ENCODE data around the gene GAS2L3. TPM values are rescaled to one million over a fixed set of nuclear protein-coding genes. Genes with fewer than 3 reads are reported as not detected.
A peak's percentile ranks its signal among the peaks of the same experiment; 100 is the strongest.

The GAS2L3 gene
- total RNA-seq, 1 donor from 2014 or later = 2.5 TPM

DNA sequence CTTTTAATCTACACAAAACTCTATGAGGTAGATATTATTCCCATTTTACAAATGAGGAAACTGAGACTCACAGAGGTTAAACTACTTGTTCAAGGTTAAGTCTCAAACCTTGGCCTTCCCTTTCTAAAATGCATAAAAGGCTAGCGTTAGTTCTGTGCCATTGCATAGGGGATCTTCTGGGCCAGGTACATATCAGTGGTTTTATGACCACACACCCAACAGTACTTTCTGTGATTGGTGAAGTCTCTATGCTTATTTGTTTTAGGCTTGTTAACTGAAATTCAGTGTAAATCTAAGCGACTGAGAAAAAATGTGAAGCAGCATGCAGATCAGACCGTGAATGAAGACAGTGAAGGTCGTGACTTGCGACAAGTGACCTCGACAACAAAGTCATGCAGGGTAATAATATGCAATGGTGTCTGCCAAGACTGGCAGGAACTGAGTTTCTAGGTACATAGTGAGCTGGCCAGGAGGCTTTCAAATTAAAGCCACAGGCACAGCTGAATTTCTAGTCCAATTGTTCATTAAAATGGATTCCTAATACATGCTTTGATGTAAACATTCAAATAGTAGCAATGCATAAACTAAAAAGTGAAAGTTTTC, 38.8 kb upstream of the GAS2L3 start:
- no peaks in the 10 kb centered on the region for H3K36me3 ChIP-seq (ENCODE audit: control insufficient read depth, insufficient read depth, low read length)
- H3K27me3 ChIP-seq (ENCODE audit: control insufficient read depth, insufficient read depth, low read length) = no peaks in the 10 kb centered on the region
- no peak overlapping the region for H3K4me3 ChIP-seq (ENCODE audit: low read depth, low read length)
- TF ChIP-seq, protein P1, sequence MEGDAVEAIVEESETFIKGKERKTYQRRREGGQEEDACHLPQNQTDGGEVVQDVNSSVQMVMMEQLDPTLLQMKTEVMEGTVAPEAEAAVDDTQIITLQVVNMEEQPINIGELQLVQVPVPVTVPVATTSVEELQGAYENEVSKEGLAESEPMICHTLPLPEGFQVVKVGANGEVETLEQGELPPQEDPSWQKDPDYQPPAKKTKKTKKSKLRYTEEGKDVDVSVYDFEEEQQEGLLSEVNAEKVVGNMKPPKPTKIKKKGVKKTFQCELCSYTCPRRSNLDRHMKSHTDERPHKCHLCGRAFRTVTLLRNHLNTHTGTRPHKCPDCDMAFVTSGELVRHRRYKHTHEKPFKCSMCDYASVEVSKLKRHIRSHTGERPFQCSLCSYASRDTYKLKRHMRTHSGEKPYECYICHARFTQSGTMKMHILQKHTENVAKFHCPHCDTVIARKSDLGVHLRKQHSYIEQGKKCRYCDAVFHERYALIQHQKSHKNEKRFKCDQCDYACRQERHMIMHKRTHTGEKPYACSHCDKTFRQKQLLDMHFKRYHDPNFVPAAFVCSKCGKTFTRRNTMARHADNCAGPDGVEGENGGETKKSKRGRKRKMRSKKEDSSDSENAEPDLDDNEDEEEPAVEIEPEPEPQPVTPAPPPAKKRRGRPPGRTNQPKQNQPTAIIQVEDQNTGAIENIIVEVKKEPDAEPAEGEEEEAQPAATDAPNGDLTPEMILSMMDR (IDR thresholded peaks at IDR 0.05; ENCODE audit: insufficient read depth, low read length, poor library complexity, severe bottlenecking) = no peak
- no peak for DNase-seq (ENCODE audit: low read depth)

DNA sequence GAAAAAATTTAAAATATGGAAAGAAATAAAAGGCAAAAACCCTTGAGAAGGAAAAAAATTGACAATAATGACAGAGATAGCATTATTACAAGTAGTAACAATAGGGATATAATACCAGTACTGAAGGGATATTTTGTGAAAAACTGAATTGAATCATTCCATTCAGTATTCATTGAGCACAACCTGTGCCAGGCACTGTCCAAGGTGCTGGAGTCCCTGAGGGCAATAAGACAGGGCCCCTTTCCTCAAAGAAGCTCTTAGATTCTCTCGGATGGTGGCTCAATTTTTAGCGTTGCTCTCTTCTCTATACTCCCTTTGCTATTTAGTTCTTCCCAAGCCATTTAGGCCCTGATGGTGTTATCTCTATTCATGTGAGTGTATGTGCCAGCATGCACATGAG, 34.3 kb upstream of the GAS2L3 start:
- no peaks in the 10 kb centered on the region for H3K36me3 ChIP-seq (ENCODE audit: control insufficient read depth, insufficient read depth, low read length)
- H3K27me3 ChIP-seq (ENCODE audit: control insufficient read depth, insufficient read depth, low read length) = no peaks in the 10 kb centered on the region
- no peak overlapping the region for H3K4me3 ChIP-seq (ENCODE audit: low read depth, low read length)
- DNase-seq (ENCODE audit: low read depth) = no peak
- TF ChIP-seq, protein P1 (IDR thresholded peaks at IDR 0.05; ENCODE audit: insufficient read depth, low read length, poor library complexity, severe bottlenecking) = no peak

DNA sequence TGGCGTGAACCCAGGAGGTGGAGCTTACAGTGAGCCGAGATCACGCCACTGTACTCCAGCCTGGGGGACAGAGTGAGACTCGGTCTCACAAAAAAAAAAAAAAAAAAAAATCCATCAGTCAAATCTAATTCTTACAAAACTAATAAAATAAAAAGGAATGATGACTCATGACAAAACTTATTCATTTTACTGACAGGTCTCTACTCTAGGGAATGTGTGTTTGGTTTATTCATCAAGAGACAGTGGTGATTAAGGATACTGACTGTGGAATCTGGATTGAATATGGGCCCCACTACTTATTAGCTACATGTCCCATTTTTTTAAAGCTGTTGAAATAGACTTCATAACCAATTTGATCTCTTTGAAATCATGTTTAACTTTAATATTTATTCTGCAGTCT, 29.3 kb upstream of the GAS2L3 start:
- DNase-seq (ENCODE audit: low read depth) = no peak
- TF ChIP-seq, protein P1 (IDR thresholded peaks at IDR 0.05; ENCODE audit: insufficient read depth, low read length, poor library complexity, severe bottlenecking) = no peak

DNA sequence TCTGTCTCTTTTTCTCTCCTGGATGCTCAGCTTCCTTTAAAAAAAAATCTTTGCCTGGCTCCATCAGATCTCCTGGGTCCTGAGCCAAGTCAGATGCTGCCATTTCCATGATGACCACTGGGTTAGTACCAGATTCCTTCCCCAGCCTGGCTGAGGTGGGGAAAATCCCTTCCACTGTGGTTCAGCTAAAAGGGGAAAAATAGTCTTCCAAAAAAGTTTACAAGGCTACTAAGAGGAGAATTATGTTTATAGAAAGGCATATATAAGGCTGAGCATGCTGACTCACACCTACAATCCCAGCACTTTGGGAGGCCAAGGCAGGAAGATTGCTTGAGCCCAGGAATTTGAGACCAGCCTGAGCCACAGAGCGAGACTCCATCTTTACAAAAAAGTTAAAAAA, 28.4 kb upstream of the GAS2L3 start:
- TF ChIP-seq, protein P1 (IDR thresholded peaks at IDR 0.05; ENCODE audit: insufficient read depth, low read length, poor library complexity, severe bottlenecking) = no peak
- H3K27me3 ChIP-seq (ENCODE audit: control insufficient read depth, insufficient read depth, low read length) = no peaks in the 10 kb centered on the region
- no peaks in the 10 kb centered on the region for H3K36me3 ChIP-seq (ENCODE audit: control insufficient read depth, insufficient read depth, low read length)
- H3K4me3 ChIP-seq (ENCODE audit: low read depth, low read length) = no peak overlapping the region
- DNase-seq (ENCODE audit: low read depth) = no peak

More for the DNA sequence above, 29.3 kb upstream of the GAS2L3 start:
- Histone ChIP-seq H3K4me3 (ENCODE audit: low read depth, low read length) (no peak overlapping the region), H3K27me3 (ENCODE audit: control insufficient read depth, insufficient read depth, low read length) (no peaks in the 10 kb centered on the region), H3K36me3 (ENCODE audit: control insufficient read depth, insufficient read depth, low read length) (no peaks in the 10 kb centered on the region)

DNA sequence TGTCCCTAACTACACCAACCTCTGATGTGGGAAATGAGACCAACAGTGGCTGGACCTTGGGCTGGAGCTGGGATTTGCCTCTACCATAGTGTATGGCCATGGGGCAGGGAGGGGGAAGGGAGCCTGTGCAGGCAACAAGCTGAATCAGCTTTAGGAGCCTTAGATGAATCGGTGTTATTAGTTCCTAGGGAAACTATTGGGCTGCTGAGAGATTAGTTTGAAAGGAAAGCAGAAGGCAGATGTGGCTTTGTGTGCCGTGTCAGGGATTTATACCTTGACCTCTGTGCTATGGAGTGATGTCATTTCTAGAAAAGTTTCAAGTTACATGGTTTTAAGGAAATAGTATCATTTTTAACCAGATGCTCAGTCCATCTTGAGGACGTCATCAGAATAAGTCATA, 19.5 kb upstream of the GAS2L3 start:
- Histone ChIP-seq H3K27me3 (ENCODE audit: control insufficient read depth, insufficient read depth, low read length) (no peaks in the 10 kb centered on the region), H3K4me3 (ENCODE audit: low read depth, low read length) (no peak overlapping the region), H3K36me3 (ENCODE audit: control insufficient read depth, insufficient read depth, low read length) (no peaks in the 10 kb centered on the region)
- DNase-seq (ENCODE audit: low read depth) = no peak
- TF ChIP-seq, protein P1 (IDR thresholded peaks at IDR 0.05; ENCODE audit: insufficient read depth, low read length, poor library complexity, severe bottlenecking) = no peak

DNA sequence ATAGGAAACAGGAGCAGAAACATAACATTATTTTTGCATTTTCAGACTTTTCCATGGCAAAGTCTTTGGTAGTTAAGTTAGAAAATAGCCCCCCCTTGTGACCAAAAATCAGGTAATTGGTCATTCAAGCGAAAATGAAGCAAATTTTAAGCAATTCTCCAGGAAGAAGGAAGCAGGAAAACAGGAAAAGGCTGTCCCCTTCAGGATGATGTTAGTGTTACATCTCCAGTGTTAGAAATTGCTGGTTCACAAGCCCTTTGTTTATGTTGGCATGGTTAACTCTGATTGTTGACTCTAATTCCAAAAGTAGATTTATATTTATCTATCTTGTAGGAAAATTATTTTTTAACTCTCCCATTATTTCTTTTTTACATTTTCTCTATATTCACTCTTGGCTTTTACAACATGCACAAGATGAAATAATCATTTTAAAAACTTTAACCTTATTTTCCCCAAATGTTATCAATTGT, 18.8 kb upstream of the GAS2L3 start:
- no peaks in the 10 kb centered on the region for H3K27me3 ChIP-seq (ENCODE audit: control insufficient read depth, insufficient read depth, low read length)
- peak; percentile 59 for DNase-seq (ENCODE audit: low read depth)
- TF ChIP-seq, protein P1 (IDR thresholded peaks at IDR 0.05; ENCODE audit: insufficient read depth, low read length, poor library complexity, severe bottlenecking) = peak; percentile 90
- H3K36me3 ChIP-seq (ENCODE audit: control insufficient read depth, insufficient read depth, low read length) = no peaks in the 10 kb centered on the region
- H3K4me3 ChIP-seq (ENCODE audit: low read depth, low read length) = no peak overlapping the region
